Right lobe of liver (tissue), 4 donors: ENCODE results near the gene INVS.

Experiments
- POLR2A ChIP-seq: fragments of 450-650 bp; IDR thresholded peaks from one replicate; pipeline ENCODE4 v1.6.1; 2017; ENCODE audit warnings: antibody characterized with exemption, mild to moderate bottlenecking
- TF ChIP-seq, protein P1 (sequence below), 4 donors: fragments of 200-600 bp in 3 of 4; fragments of 450-650 bp in 1 of 4; IDR thresholded peaks; one replicate each; pipeline versions ENCODE4 v1.5.1 to v1.8.0; 2016 to 2022; ENCODE audit warnings: antibody characterized with exemption in 4 of 4, mild to moderate bottlenecking in 2 of 4
- donor health status: DM: no; HTN: no; CAD: no.
- donor health status: DM: no; HTN: no; CAD: no.
- donor health status: DM: no; HTN: yes; CAD: no.

DNA sequence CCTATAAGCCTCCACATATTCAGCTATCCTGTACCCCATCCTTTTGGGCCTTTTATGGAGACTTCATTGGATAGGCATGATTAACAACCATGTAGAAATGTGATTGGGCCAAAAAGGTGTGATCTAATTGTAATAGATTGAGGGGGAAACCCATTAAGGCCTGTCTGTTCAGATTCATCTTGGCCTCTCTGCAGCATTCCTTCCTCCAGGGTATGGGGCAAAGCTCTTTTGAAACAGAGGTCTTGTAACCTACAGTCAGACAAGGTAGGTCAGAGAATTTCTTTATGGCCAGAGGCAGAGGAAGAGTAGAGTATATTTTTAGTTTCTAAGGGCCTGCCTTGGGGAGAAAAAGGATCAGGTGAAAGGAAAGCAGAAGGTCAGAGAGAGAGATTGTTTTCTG is 98.5 kb downstream of the INVS start:
- TF ChIP-seq, protein P1, sequence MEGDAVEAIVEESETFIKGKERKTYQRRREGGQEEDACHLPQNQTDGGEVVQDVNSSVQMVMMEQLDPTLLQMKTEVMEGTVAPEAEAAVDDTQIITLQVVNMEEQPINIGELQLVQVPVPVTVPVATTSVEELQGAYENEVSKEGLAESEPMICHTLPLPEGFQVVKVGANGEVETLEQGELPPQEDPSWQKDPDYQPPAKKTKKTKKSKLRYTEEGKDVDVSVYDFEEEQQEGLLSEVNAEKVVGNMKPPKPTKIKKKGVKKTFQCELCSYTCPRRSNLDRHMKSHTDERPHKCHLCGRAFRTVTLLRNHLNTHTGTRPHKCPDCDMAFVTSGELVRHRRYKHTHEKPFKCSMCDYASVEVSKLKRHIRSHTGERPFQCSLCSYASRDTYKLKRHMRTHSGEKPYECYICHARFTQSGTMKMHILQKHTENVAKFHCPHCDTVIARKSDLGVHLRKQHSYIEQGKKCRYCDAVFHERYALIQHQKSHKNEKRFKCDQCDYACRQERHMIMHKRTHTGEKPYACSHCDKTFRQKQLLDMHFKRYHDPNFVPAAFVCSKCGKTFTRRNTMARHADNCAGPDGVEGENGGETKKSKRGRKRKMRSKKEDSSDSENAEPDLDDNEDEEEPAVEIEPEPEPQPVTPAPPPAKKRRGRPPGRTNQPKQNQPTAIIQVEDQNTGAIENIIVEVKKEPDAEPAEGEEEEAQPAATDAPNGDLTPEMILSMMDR (IDR thresholded peaks at IDR 0.05): no peak
- TF ChIP-seq POLR2A: no peak
